Colon (tissue), 2 donors: ENCODE data around the gene B4GALT5.

ENCODE experiments used
- FAIRE-seq: peaks from 2 replicates; lab custom pipeline; 2012; peaks lifted over from hg19 to GRCh38; lab: Jason Lieb, UNC
- donor health status: control.
- donor health status: control.

The B4GALT5 gene

GRCh38 chr20:49657118-49657901 lies 56.4 kb downstream of the B4GALT5 start:
- FAIRE-seq: no peak

GRCh38 chr20:49656304-49656703 lies 57.4 kb downstream of the B4GALT5 start:
- no peak for FAIRE-seq

- no peak for FAIRE-seq
Measured at GRCh38 chr20:49653925-49654434, 59.7 kb downstream of the B4GALT5 start.

- FAIRE-seq: no peak
Measured at GRCh38 chr20:49649672-49650071, 64.0 kb downstream of the B4GALT5 start.

- no peak for FAIRE-seq
Measured at GRCh38 chr20:49647550-49647949, 66.1 kb downstream of the B4GALT5 start.

- no peak for FAIRE-seq
Measured at GRCh38 chr20:49646528-49646927, 67.2 kb downstream of the B4GALT5 start.

GRCh38 chr20:49646126-49646525 lies 67.6 kb downstream of the B4GALT5 start:
- FAIRE-seq: no peak

GRCh38 chr20:49644980-49645565 lies 68.6 kb downstream of the B4GALT5 start:
- no peak for FAIRE-seq

GRCh38 chr20:49642816-49643215 lies 70.9 kb downstream of the B4GALT5 start:
- FAIRE-seq: no peak

GRCh38 chr20:49641683-49642656 lies 71.7 kb downstream of the B4GALT5 start:
- FAIRE-seq: no peak

GRCh38 chr20:49637046-49637637 lies 76.5 kb downstream of the B4GALT5 start:
- FAIRE-seq: no peak

GRCh38 chr20:49636447-49636846 lies 77.2 kb downstream of the B4GALT5 start:
- no peak for FAIRE-seq

- FAIRE-seq: no peak
Measured at GRCh38 chr20:49635866-49636265, 77.8 kb downstream of the B4GALT5 start.

- FAIRE-seq: no peak
Measured at GRCh38 chr20:49635166-49635565, 78.5 kb downstream of the B4GALT5 start.

- no peak for FAIRE-seq
Measured at GRCh38 chr20:49634116-49634515, 79.6 kb downstream of the B4GALT5 start.

GRCh38 chr20:49633643-49634042 lies 80.0 kb downstream of the B4GALT5 start:
- FAIRE-seq: no peak

GRCh38 chr20:49633023-49633422 lies 80.7 kb downstream of the B4GALT5 start:
- no peak for FAIRE-seq

GRCh38 chr20:49631856-49632418 lies 81.7 kb downstream of the B4GALT5 start:
- FAIRE-seq: no peak

GRCh38 chr20:49631061-49631716 lies 82.5 kb downstream of the B4GALT5 start:
- FAIRE-seq: no peak

GRCh38 chr20:49630396-49630951 lies 83.2 kb downstream of the B4GALT5 start:
- FAIRE-seq: no peak

GRCh38 chr20:49629606-49630005 lies 84.1 kb downstream of the B4GALT5 start:
- no peak for FAIRE-seq
